Hepatocyte (in vitro differentiated cells): ENCODE measurements around the gene KIF6.

Source experiments
- CTCF ChIP-seq: fragments of 200-600 bp; sonication (generic); IDR thresholded peaks from 2 replicates; pipeline ENCODE4 v1.5.1; 2016; ENCODE audit warnings: antibody characterized with exemption, mild to moderate bottlenecking; ENCODE audit not compliant: poor library complexity
- EZH2 ChIP-seq: fragments of 200-600 bp; sonication (generic); IDR thresholded peaks from 2 replicates; pipeline ENCODE4 v1.6.1; 2016; ENCODE audit warnings: antibody characterized with exemption, mild to moderate bottlenecking, borderline replicate concordance

- no peak for TF ChIP-seq CTCF
- no peak for TF ChIP-seq EZH2
Measured at GRCh38 chr6:39300739-39301138, 424.5 kb downstream of the KIF6 start.
